Measurements from ENCODE around the gene EEA1. TPM values are rescaled to one million over a fixed set of nuclear protein-coding genes. Genes with fewer than 3 reads are reported as not detected.
A peak's percentile ranks its signal among the peaks of the same experiment; 100 is the strongest.

EEA1 gene
- total RNA-seq, 1 donor from 2014 or later: 41.8 TPM

DNA sequence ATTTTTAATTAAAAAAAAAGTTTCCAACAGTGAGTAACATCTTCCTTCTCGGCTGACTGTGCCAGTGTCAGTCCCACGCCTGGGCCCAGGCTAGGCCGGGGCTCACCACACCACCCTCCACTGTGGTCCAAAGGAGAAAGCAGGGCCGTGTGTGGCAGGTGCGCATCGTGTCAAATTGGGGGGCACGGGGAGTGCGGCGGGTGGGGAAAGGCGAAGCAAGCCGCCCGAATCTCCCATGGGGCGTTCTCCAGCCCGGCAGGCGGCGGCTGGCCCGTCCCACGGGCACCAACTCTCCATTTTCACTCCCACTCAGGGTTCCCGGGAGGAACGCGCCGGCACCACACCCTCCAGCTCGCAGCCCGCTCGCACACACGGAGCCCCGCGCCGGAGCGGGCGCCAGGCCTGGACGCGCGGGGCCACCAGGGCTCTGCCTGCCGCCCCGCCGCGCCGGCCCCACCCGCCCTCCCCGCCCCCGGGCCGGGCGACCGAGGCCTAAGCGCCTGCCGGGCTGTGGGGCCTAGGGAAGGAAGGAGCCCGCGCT is 604 bp downstream of the EEA1 start:
- H3K4me3 Mint-ChIP-seq (ENCODE audit: unreplicated experiment): peak overlapping the region; percentile 80
- no peaks in the 10 kb centered on the region for H3K36me3 Mint-ChIP-seq (ENCODE audit: low read depth)
- no peaks in the 10 kb centered on the region for H3K9me3 Mint-ChIP-seq (ENCODE audit: low read depth)
- H3K27ac Mint-ChIP-seq (ENCODE audit: unreplicated experiment): peak overlapping the region; percentile 97
- peaks cover 42% of the 10 kb centered on the region for H3K4me1 Mint-ChIP-seq (ENCODE audit: low read depth)
- TF ChIP-seq, protein P1, sequence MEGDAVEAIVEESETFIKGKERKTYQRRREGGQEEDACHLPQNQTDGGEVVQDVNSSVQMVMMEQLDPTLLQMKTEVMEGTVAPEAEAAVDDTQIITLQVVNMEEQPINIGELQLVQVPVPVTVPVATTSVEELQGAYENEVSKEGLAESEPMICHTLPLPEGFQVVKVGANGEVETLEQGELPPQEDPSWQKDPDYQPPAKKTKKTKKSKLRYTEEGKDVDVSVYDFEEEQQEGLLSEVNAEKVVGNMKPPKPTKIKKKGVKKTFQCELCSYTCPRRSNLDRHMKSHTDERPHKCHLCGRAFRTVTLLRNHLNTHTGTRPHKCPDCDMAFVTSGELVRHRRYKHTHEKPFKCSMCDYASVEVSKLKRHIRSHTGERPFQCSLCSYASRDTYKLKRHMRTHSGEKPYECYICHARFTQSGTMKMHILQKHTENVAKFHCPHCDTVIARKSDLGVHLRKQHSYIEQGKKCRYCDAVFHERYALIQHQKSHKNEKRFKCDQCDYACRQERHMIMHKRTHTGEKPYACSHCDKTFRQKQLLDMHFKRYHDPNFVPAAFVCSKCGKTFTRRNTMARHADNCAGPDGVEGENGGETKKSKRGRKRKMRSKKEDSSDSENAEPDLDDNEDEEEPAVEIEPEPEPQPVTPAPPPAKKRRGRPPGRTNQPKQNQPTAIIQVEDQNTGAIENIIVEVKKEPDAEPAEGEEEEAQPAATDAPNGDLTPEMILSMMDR (IDR thresholded peaks at IDR 0.05): no peak
- H3K27me3 Mint-ChIP-seq (ENCODE audit: low read depth): no peaks in the 10 kb centered on the region
- DNase-seq (ENCODE audit: low spot score): no peak

DNA sequence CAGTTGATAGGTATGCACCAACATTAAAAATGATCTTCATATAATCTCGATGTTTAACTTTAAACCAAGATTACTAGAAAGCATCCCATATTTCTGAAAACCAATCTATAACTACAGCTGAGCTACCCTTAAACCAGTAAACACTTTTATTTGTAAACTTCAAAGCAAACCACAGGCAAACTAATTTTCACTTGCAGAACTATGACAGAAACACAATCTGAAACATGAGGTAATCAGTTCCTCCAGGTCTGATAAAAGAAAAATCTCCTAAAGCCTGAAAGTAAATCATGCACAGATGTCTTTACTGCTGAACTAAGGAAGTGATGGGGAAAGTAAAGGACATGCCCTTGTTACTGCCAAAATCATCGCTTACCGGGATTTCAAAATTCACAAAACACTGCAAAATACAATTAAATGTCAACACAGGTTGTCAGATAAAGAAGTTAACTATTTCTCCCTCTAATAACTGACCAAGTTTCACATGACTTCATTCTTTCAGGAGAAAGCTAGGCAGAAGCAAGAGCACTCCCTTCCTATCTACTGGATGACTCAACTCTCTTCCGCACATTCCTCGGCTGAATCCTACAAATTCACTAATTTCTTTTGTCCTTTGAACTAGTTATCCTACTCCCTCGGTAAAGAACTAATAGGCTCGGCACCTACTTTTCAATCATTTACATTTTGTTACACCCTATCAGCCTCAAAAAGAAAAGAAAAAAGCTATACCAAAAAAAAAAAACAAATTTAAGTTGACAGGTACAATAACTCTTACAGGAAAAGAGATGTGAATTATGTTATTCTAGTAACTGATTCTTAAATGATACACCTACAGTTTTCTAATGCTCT is 1.4 kb downstream of the EEA1 start:
- peaks cover 45% of the 10 kb centered on the region for H3K4me1 Mint-ChIP-seq (ENCODE audit: low read depth)
- peak overlapping the region; percentile 80 for H3K4me3 Mint-ChIP-seq (ENCODE audit: unreplicated experiment)
- no peaks in the 10 kb centered on the region for H3K36me3 Mint-ChIP-seq (ENCODE audit: low read depth)
- TF ChIP-seq, protein P1 (IDR thresholded peaks at IDR 0.05): no peak
- no peaks in the 10 kb centered on the region for H3K27me3 Mint-ChIP-seq (ENCODE audit: low read depth)
- no peaks in the 10 kb centered on the region for H3K9me3 Mint-ChIP-seq (ENCODE audit: low read depth)
- no peak for DNase-seq (ENCODE audit: low spot score)
- peak overlapping the region; percentile 95 for H3K27ac Mint-ChIP-seq (ENCODE audit: unreplicated experiment)

DNA sequence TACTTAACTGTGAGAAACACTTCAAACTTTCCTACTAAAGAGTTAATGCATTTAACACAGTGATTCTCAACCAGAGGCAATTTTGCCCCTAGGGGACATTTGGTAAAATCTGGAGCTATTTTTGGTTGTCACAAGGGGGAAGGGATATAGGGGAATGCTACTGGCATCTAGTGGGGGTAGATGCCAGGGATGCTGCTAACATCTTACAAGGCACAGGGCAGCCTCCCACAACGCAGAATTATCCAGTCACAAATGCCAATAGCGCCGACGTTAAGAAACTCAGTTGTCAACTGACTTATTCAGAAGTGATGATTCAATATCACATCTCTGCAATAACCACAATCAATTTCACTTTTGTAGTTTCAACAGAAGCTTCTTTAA is 2.0 kb downstream of the EEA1 start:
- Mint-ChIP-seq H3K27ac (ENCODE audit: unreplicated experiment) (peak overlapping the region; percentile 95), H3K9me3 (ENCODE audit: low read depth) (no peaks in the 10 kb centered on the region), H3K27me3 (ENCODE audit: low read depth) (no peaks in the 10 kb centered on the region), H3K4me3 (ENCODE audit: unreplicated experiment) (peak overlapping the region; percentile 80), H3K4me1 (ENCODE audit: low read depth) (peaks cover 48% of the 10 kb centered on the region), H3K36me3 (ENCODE audit: low read depth) (peaks cover 4% of the 10 kb centered on the region)
- TF ChIP-seq, protein P1 (IDR thresholded peaks at IDR 0.05): peak; percentile 73
- DNase-seq (ENCODE audit: low spot score): no peak

DNA sequence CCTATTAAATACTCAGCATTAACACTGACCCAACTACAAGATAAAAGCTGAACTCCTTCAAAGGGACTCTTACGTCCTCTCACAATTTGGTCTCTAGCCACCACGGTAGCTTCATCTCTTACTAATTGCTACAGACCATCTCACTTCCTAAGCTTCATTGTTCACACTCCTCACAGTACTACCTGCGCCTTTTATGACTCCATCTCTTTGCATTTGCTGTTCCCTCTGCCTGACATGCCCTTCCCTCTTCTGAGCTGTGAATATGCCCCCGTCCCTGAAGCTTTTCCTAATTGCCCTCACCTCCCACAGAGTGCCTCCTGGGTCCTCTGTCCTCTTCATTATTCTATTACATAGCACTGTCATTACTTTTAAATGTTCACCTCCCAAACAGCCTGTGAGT is 2.5 kb downstream of the EEA1 start:
- no peaks in the 10 kb centered on the region for H3K27me3 Mint-ChIP-seq (ENCODE audit: low read depth)
- H3K9me3 Mint-ChIP-seq (ENCODE audit: low read depth): no peaks in the 10 kb centered on the region
- peaks cover 6% of the 10 kb centered on the region for H3K36me3 Mint-ChIP-seq (ENCODE audit: low read depth)
- H3K4me1 Mint-ChIP-seq (ENCODE audit: low read depth): peaks cover 50% of the 10 kb centered on the region
- H3K4me3 Mint-ChIP-seq (ENCODE audit: unreplicated experiment): peak overlapping the region; percentile 80
- TF ChIP-seq, protein P1 (IDR thresholded peaks at IDR 0.05): no peak
- H3K27ac Mint-ChIP-seq (ENCODE audit: unreplicated experiment): peak overlapping the region; percentile 95
- DNase-seq (ENCODE audit: low spot score): no peak

DNA sequence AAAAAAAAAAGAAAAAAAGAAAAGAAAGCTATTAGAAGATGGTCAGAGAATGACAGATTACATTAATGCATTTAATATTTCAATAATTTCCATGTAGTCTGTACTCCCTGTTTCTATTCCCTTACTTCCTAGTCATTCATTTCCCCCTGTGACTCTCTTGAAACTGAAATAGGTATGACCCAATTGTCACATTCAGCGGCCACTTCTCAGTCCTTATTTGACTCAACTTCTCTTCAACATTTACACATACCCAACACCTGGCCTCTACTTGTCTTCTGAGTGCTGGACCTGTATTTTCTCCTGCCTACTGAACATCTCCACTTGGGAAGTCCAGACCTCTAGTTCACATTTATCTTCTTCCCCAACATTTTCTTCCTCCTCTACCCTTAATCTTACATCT is 7.2 kb downstream of the EEA1 start:
- no peak overlapping the region for H3K4me3 Mint-ChIP-seq (ENCODE audit: unreplicated experiment)
- H3K36me3 Mint-ChIP-seq (ENCODE audit: low read depth): peaks cover 6% of the 10 kb centered on the region
- H3K27ac Mint-ChIP-seq (ENCODE audit: unreplicated experiment): no peak overlapping the region
- H3K4me1 Mint-ChIP-seq (ENCODE audit: low read depth): peaks cover 31% of the 10 kb centered on the region
- H3K27me3 Mint-ChIP-seq (ENCODE audit: low read depth): no peaks in the 10 kb centered on the region
- no peak for DNase-seq (ENCODE audit: low spot score)
- H3K9me3 Mint-ChIP-seq (ENCODE audit: low read depth): no peaks in the 10 kb centered on the region
- TF ChIP-seq, protein P1 (IDR thresholded peaks at IDR 0.05): no peak
